AG08395 (cell line): ENCODE data around the gene COL28A1.
"Not testable (repeated sequence)": the region's sequence is repeated elsewhere in the genome, so short reads cannot be mapped to it uniquely, and the experiment has no call there.

Source experiments
- DNase-seq: peaks from one replicate; pipeline ENCODE4 v3.0.0; 2012; ENCODE audit warnings: mixed read lengths, low spot score

Gene COL28A1

GRCh38 chr7:7416031-7416858, 119.4 kb downstream of the COL28A1 start:
- no peak for DNase-seq

GRCh38 chr7:7414791-7415603, 120.7 kb downstream of the COL28A1 start:
- no peak for DNase-seq

DNA sequence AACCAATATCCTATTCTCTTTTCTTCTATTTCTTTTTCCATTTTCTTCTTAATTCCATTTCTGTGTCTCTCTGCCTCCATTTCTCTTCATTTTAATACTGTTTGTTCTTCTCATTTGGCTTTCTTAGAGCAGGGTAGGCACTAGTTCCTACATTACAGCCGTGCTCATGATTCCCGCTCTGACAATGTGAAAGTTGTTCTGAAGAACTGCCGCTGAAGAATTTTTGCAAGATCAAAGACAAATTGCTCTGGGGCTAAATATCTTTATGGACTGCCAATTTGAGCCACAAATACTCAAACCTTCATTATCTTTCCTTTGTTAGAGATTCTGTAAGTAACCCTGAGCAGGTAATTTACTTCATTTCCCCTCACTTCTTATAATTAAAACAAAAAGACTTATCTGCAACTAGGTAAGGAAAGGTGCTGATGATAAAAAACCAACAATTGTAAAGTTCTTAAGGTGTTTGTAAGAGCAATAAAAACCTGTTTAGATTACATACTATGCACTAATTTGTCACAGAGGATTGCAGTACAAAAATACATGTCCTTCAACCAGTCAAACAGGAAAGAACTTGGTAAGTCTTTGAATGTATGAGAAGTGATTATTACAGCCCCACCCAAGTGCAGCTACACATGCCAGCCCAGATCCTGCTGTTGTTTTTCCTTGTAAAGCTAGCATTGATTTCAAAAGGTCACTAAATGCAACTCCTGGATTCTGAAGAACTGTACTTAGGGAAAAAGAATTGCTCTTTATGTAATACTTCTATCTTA, 127.5 kb downstream of the COL28A1 start:
- no peak for DNase-seq

DNA sequence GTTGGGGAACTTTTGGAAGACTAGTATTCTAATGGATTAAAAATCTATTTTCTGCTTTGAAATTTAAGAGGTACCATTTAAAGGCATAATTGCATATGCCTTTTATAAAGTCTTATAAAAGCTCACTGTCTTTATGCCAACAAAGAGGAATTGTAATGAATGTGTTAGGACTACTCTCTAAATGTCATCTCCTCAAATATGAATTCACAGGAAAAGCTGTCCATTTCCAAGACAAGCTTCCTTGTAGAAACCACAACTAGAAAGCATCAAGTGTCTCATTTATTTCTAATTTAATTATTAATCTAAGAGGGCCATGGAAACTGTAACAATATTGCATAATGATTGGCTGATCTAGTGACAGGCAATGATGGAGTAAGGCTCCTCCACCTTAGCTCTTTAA, 130.2 kb downstream of the COL28A1 start:
- DNase-seq, result no peak

GRCh38 chr7:7399707-7400106, 136.0 kb downstream of the COL28A1 start:
- no peak for DNase-seq

GRCh38 chr7:7395785-7396184, 139.9 kb downstream of the COL28A1 start:
- DNase-seq, result no peak

- DNase-seq, result not testable (repeated sequence)
Measured at GRCh38 chr7:7388164-7388563, 147.5 kb downstream of the COL28A1 start.

GRCh38 chr7:7385421-7385820, 150.3 kb downstream of the COL28A1 start:
- DNase-seq, result no peak

- DNase-seq, result no peak
Measured at GRCh38 chr7:7384228-7384627, 151.4 kb downstream of the COL28A1 start.

DNA sequence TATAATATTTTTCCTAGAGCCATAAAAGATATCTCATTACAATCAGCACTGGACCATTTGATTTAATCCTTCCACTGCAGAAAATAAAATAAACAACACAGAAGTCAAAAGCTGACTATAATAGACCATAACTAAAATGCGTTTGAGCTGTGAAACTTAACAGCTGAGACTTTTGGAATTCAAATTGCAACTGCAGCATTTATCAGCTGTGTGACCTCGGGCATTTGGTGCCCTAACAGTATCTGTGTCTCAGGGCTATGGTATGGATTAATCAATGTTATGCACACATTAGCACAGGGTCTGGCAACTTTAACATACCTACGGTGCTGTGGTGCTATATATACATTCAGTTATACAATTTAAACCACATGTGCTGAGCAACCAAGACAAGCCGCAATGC, 160.1 kb downstream of the COL28A1 start:
- DNase-seq, result no peak

GRCh38 chr7:7370076-7370475, 165.6 kb downstream of the COL28A1 start:
- DNase-seq, result no peak

- no peak for DNase-seq
Measured at GRCh38 chr7:7369134-7369533, 166.5 kb downstream of the COL28A1 start.

GRCh38 chr7:7354674-7355073, 181.0 kb downstream of the COL28A1 start:
- DNase-seq, result no peak

- no peak for DNase-seq
Measured at GRCh38 chr7:7352845-7353244, 182.8 kb downstream of the COL28A1 start.

DNA sequence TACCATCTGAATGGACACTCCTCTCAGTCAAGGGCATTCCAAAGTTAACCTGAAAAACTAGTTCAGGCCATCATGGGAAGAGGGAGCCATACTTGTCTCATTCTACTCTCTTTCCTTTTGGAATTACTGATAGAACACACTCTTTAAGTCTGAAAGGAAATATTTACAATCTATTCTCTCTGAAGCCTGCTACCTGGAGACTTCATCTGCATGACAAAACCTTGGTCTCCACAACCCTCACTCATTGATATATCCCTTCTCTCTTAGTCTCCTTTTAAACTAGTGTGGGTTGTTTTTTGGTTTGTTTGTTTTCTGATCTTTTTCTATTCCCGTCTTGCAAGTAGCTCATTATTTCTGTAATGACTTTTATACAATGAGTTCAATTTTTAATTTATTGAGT, 183.8 kb downstream of the COL28A1 start:
- no peak for DNase-seq

GRCh38 chr7:7351156-7351555, 184.5 kb downstream of the COL28A1 start:
- no peak for DNase-seq

GRCh38 chr7:7349156-7349555, 186.5 kb downstream of the COL28A1 start:
- DNase-seq, result no peak

GRCh38 chr7:7347045-7347444, 188.6 kb downstream of the COL28A1 start:
- DNase-seq, result no peak

- DNase-seq, result no peak
Measured at GRCh38 chr7:7344583-7344982, 191.1 kb downstream of the COL28A1 start.

- no peak for DNase-seq
Measured at GRCh38 chr7:7335909-7336308, 199.8 kb downstream of the COL28A1 start.

DNA sequence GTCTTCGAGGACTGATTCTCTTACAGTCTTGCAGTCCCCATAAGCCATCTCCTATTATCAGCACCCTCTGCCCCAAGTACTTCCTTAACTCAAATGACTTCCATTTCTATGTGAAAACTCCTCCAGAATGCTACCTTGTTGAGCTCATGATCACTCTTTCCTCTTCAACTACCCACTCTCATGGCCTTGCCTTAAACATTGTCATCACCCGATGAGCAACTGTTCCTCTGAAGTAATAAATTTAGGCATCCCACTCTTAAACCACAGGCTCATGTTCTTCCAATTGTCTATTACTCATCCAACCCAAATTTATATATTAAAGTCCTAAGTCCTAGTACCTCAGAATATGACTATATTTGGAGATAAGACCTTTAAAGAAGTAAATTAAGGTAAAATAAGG, 200.5 kb downstream of the COL28A1 start:
- no peak for DNase-seq

GRCh38 chr7:7333610-7334009, 202.1 kb downstream of the COL28A1 start:
- no peak for DNase-seq

- DNase-seq, result no peak
Measured at GRCh38 chr7:7331523-7331922, 204.2 kb downstream of the COL28A1 start.
